ENCODE data around the gene RHEBL1.

The RHEBL1 gene

DNA sequence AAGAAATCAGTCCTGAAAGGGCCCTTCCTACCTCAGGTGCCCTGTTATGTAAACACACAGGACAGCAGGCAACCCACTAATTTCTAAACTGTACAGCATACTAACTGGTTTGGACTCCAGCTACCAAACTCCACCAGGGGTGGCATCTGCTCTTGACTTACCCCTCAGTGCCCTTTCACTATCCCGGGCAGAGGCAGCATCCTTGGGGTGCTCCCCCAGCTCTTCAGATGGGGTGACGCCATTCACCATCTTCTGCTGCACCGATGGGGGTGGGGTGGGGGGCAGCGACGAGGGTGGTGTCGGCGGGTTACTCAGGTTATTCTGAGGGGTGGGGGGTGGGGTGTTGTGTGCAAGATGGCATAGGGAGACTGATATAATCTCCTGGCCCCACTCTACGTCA is 39.7 kb downstream of the RHEBL1 start:
- peak; percentile 9 for DNase-seq (ENCODE audit: insufficient read length, low spot score)
- FAIRE-seq, result no peak
- TF ChIP-seq, protein P1, sequence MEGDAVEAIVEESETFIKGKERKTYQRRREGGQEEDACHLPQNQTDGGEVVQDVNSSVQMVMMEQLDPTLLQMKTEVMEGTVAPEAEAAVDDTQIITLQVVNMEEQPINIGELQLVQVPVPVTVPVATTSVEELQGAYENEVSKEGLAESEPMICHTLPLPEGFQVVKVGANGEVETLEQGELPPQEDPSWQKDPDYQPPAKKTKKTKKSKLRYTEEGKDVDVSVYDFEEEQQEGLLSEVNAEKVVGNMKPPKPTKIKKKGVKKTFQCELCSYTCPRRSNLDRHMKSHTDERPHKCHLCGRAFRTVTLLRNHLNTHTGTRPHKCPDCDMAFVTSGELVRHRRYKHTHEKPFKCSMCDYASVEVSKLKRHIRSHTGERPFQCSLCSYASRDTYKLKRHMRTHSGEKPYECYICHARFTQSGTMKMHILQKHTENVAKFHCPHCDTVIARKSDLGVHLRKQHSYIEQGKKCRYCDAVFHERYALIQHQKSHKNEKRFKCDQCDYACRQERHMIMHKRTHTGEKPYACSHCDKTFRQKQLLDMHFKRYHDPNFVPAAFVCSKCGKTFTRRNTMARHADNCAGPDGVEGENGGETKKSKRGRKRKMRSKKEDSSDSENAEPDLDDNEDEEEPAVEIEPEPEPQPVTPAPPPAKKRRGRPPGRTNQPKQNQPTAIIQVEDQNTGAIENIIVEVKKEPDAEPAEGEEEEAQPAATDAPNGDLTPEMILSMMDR (IDR thresholded peaks at IDR 0.05; ENCODE audit: insufficient read depth, missing control alignments), result no peak

DNA sequence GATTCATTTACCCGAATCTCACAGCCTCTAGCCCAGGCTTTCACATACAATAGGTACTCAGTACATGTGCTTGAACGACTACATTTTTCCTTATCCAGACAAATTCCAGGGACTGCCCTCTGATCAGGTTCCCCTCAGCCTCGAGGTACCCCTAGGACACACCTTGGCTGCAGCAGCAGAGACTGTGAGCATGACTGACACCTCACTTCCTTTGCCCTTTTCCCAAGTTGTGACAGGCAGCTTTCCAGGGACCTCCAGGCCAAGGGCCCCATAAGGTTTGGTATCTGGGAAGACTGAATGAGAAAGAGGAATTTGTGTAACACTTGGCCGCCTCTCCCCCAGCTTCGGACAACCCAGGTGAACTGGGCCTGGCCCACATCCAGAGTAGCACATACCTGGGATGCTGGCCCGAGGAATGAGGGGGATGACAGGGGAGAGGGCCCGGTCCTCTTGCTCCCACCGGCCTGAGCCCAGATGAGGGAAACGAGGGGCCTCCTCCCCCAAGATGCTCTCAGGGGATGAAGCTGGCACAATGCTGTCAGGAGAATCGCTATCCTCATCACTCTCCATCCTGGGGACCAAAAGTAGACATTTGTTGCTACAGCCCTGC is 41.0 kb downstream of the RHEBL1 start:
- FAIRE-seq (no peak), DNase-seq (ENCODE audit: insufficient read length, low spot score) (peak; percentile 3)
- TF ChIP-seq, protein P1 (IDR thresholded peaks at IDR 0.05; ENCODE audit: insufficient read depth, missing control alignments), result no peak

DNA sequence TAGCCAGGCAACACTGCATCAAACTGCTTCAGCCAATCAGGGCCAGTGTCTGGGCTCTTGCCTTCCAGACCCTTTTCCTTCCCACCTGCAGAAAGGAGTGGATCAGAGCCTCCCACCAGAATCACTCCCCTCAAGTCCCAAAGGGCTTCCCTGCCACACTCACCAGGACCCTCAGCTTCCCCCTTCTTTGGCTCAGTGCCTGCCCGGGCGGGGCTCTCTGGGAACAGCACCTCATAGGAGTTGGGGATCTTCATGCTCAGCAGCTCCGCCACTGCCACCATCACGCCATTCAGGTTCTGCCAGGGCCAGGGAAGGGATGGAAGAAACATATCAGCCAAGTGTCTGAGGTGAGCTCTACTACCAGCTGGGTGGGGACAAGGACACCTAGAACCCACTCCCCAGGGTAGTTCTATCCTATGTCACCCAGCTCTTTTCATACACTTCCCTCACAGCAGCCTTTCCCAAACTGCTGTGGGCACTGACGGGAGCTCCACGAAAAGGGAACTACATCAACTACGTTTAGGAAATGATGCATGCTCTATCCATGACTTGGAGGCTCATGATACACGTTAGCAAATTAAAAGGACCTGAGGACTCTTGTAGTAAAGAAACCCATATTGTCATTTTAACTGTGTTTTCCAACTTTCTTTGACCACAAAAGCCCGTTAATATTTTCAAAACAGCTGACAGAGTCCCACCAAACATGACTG is 41.8 kb downstream of the RHEBL1 start:
- FAIRE-seq (no peak), DNase-seq (ENCODE audit: insufficient read length, low spot score) (peak; percentile 17)
- TF ChIP-seq, protein P1 (IDR thresholded peaks at IDR 0.05; ENCODE audit: insufficient read depth, missing control alignments), result no peak

DNA sequence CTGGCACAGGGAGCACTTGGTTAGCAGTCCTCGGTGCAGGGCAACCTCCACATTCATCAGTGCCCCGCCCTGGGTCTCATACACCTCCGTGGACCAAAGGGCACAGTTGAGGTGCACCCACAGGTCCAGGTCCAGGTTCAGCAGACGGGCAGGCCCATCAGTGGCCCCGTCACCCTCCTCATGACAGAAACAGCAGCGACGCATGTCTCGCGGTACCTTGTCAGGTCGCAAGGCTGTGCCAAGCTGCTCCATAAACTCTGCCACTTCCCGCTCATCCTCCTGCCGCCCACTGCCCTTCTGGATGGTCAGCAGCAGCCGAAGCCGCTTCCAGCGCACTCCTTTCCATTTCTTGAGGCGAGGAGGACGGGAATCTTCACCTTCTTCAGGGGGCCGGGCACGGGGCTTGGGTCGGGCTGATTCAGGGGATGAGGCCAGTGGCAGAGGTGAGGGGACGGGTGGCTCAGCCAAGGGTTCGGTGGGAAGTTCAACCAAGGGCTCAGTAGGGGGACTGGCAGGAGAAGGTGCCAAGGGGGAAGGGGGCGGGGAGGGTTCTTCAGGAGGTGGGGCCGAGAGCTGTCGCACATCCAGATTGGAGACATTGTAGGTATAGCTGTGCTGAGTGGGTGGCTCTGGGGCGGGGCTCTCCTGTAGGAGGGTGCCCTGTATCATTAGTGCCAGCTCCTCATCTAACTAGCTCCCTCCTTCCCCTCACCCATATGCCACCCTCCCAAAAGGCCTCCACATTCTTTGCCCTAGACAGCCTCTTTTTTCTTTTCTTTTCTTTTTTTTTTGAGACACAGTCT is 42.9 kb downstream of the RHEBL1 start:
- DNase-seq (ENCODE audit: insufficient read length, low spot score), result peak; percentile 12
- FAIRE-seq, result no peak
- TF ChIP-seq, protein P1 (IDR thresholded peaks at IDR 0.05; ENCODE audit: insufficient read depth, missing control alignments), result no peak

DNA sequence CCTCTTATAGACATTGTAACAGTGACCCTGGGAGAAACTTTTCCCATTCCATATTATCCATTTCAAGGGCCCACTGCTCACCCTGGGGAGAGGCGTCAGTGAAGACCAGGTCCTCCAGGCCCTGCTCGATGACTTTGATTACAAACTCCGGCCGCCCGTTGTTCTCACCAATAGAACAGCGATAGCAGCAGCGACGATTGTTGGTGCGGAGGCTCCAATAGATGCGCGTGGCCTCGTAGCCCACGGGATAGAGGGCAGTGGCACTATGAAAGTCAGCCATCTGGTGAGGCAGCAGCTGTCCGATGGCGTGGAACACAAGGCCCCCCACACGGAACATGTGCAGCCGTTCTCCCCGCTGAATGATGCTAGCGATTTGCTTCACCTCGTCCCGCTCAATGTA is 43.7 kb downstream of the RHEBL1 start:
- FAIRE-seq (no peak), DNase-seq (ENCODE audit: insufficient read length, low spot score) (peak; percentile 6)

DNA sequence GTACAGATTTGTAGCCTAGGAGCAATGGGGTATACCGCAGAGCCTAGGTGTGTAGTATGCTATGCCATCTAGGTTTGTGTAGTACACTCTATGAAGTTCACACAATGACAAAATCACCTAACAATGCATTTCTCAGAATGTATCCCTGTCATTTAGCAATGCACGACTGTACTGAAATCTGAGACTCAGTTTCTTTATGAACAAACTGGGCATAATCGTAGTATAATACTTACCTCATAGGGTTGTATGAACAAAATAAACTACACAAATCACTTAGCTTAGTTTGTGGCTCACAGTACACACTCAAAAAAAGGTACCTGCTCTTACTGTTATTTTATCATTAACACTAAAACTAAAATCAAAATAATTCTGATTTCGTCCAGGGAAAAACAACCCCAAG is 44.3 kb downstream of the RHEBL1 start:
- TF ChIP-seq, protein P1 (IDR thresholded peaks at IDR 0.05; ENCODE audit: insufficient read depth, missing control alignments), result no peak
- no peak for FAIRE-seq
- no peak for DNase-seq (ENCODE audit: insufficient read length, low spot score)

More for the DNA sequence above, 43.7 kb downstream of the RHEBL1 start:
- TF ChIP-seq, protein P1 (IDR thresholded peaks at IDR 0.05; ENCODE audit: insufficient read depth, missing control alignments), result no peak
